ENCODE measurements around the gene WDR90.

DNA sequence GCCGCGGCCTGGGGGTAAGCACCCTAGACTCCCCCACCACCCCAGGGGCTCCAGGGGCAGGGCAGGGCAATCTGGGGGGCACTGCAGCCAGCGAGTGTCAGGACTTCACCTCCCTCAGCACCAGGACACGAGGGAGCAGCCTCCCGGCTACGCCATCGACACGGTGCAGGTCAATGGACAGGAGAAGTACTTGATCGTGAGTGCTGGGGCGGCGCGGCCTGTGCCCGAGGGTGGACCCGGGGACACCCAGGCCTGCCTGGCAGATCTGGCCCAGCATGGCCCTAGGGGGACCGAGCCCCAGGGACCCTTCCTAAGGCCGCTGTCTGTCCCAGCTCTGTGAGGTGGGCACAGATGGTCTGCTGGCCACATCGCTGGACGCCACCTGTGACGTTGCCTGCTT lies 23.2 kb downstream of the WDR90 start:
- TF ChIP-seq, protein P1, sequence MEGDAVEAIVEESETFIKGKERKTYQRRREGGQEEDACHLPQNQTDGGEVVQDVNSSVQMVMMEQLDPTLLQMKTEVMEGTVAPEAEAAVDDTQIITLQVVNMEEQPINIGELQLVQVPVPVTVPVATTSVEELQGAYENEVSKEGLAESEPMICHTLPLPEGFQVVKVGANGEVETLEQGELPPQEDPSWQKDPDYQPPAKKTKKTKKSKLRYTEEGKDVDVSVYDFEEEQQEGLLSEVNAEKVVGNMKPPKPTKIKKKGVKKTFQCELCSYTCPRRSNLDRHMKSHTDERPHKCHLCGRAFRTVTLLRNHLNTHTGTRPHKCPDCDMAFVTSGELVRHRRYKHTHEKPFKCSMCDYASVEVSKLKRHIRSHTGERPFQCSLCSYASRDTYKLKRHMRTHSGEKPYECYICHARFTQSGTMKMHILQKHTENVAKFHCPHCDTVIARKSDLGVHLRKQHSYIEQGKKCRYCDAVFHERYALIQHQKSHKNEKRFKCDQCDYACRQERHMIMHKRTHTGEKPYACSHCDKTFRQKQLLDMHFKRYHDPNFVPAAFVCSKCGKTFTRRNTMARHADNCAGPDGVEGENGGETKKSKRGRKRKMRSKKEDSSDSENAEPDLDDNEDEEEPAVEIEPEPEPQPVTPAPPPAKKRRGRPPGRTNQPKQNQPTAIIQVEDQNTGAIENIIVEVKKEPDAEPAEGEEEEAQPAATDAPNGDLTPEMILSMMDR (IDR thresholded peaks at IDR 0.05; ENCODE audit: low read depth, low read length, poor library complexity, severe bottlenecking): no peak
- no peak for TF ChIP-seq EZH2phosphoT487 (IDR thresholded peaks at IDR 0.05; ENCODE audit: borderline replicate concordance, low read length)
